GM19463 (cell line): Measurements from ENCODE around the gene MAP2K1.
"Not testable (repeated sequence)": the region's sequence is repeated elsewhere in the genome, so short reads cannot be mapped to it uniquely, and the experiment has no call there.

Source experiments
- ATAC-seq: cut with Tn5 transposase; IDR thresholded peaks from one replicate; pipeline ENCODE4 v1.9.1; 2021; ENCODE audit warnings: mild to moderate bottlenecking, moderate library complexity; ENCODE audit not compliant: unreplicated experiment

The MAP2K1 gene

DNA sequence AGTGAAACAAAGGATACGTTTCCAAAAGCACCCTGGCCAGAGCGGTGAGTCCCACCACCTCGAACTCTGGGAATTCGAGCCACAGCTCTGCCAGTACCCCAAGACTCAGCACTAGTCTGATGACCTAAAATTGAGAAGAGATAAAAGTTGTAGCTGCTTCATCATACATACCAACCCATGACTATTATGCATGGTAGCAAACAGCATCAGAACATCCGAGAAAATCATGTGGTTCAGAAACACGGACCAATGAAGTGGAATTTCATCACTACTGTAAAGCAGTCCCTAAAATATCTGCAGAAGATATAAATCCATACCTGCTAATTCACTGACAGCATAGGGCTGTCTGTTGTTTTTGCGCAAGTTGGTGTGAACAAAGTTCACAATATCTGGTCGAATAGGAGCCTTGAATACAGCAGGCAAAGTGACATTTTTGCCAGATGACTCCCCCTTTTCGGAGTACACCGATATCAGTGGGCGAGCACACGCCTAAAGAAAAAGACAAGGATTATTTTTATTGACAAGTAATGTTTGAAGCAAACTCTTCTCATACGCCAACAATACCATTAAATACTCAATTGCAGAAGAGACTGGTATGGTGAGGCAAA is 116.4 kb downstream of the MAP2K1 start:
- not testable (repeated sequence) for ATAC-seq

DNA sequence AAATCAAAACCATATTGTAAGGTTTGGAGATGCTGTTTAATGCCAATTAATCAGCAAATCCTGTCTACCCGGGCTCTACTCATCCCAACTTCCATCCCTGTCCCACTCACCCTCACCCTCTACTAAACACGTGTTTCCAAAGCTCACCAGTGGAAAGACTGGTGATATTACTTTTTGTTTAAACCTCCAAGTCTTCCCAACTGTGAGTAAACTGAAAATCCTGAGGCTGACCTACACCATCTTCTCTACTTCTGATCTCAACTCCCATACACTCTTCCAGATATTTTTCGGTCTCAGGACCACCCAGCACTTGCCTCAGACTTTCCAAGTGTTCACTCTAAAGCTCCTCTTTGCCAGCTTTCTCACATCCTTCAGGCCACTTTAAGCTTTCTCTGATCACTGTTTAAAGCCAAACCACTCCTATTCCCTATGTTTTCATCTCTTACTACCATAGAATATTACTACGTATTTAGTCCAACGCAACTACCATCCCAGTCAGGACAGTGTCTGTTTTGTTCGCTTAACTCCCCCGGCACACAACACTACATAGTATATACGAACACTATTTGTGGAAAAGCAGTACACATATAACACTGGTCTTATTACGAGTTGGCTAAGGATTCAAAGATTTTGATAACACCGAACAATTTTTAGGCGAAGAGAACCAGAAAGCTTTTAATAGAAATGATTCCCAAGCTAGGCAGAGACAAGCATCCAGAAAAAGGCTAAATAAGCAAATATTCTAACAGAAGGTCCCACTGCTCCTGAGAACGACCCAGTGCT is 117.3 kb downstream of the MAP2K1 start:
- ATAC-seq, result no peak

DNA sequence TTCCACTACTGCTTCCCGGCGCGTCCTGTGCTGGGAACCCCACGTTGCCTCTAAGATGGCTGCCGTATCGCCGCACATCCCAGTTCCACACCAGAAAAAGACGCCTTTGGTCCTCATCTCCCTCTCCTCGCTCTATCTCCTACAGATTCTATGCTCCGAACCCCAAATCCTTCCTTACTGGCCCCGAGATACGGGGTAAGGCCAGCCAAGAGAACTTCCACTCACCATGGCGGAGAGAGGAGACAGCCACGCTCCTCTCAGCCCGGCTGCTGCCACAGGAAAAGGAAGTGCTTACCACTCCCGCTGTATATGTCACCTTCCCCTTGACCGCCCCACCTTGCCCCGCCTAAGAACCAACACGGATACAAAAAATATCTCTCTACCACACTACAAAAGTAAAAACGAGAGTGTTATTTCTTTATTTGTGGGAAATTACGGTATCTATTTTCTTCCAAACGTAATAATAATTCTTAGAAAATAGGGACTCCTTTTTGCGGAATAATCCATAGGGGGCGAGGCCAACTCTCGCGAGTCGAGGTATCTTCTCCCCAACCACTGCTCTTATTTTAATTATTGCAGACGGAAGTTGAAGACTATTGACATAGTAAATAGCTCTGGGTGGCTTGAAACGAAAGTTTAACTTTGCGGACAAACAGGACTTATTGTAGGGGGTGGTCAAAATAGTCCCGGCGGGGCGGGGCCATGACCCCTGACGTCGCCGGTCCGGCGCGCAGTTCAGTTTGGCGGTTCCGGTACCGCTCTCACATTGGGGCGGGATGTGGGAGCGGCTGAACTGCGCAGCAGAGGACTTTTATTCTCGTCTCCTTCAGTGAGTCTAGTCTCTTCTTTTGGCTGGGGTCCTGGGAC is 118.1 kb downstream of the MAP2K1 start, which contains the start of the genes RPL4 and ZWILCH:
TSS of gene RPL4 (minus strand) at position 293 of the 867 bp plus-strand sequence. CDS start at position 228, 65 bp downstream.
TSS of gene ZWILCH (plus strand) at position 764 of the 867 bp plus-strand sequence. CDS start at position 777, 13 bp downstream.
- peak; percentile 69 for ATAC-seq

DNA sequence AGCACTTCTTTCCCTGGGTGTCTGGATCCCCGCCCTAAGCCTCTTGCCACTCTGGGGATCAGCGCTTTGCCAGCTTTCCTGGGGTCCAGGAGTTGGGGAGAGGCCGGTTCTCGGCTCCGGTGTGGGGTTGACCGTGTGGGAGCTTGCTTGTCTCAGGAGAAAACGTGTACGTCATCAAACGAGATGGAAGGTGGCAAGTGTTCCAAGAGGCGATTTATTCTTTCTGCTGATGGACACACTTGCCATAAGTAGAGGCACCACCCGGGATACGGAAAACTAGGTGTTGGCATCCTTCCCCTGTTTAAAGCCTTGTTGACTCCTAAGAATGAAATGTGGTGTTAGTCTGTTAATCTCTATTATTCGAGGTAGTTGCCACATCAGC is 118.7 kb downstream of the MAP2K1 start:
- ATAC-seq, result peak; percentile 16

DNA sequence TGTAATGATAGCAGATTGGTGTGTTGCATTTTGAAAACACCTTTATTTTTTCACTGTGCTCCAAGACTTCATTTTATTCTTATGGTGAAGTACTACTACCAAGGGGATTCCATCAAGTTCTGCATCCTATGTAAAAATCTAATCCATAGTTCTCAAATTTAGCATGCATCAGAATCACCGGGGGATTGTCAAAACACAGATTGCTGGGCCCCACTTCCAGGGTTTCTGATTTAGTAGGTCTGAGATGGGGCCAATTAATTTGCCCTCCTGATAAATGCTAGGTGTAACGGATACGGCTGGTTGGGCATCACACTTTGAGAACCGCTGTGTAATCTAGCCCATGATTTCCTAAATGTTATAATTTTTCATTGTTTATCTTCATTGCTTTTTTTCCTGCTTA is 119.1 kb downstream of the MAP2K1 start:
- ATAC-seq, result no peak

DNA sequence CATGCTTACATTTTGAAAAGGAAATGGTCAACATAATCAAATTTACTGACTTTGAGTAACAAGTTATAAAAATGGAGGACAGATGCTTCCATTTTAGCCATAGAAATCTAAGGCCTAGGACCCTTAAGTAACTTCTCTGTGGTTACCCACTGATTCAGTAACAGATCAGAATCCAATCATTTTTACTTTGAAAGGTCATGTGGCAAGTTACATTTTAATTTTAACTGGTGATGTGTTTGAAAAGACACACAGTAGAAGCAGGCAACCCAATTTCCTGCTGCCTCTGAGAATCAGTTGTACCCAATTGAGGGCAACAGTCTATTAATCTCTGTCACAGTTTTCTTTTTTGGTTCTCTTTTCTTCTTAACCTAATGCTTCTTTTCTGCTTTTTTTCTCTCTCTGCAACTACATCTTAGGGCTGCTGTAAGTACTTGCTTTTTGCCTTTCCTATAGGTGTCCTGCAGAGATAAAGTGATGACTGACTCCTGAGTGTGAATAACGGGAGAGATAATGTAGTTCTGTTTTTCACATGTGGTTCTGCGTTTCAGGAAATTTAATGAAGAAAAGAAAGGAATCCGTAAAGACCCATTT is 121.7 kb downstream of the MAP2K1 start:
- no peak for ATAC-seq

DNA sequence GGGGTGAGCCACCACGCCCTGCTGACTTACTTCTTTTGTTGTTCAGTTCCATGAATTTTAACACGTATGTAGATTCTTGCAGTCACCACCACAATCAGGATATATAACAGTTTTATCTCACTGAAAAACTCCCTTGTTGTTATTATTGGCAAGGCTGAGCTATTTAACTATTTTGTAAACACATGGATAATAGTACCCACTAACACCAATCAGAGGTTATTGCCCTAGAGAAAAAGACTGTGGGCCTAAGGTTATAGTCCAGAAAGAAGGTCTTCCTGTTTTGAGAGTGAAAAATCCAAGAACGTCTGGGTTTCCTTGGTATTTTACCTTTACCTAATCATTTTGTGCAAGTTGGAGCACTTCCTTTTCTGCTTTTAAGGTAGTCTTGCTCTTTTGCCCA is 127.9 kb downstream of the MAP2K1 start:
- ATAC-seq, result no peak

DNA sequence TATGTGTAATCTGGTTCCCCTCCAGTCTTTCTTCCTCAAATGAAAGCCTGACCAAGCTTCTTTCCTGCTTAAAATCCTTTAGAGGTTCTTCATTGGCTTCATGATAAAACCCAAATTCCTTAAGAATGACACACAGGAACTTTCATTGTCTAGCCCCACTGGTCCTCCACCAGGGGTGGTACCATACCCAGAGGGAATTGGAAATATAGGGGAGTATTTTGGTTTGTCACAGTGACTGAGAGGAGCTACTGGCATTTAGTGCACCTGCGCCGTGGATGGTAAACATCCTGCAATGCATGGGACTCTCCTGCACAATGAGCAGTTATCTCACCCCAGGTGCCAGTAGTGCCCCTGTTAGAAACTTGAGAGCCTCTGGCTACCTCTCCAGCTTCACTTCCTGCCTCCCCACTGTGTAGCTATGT is 129.2 kb downstream of the MAP2K1 start:
- no peak for ATAC-seq

DNA sequence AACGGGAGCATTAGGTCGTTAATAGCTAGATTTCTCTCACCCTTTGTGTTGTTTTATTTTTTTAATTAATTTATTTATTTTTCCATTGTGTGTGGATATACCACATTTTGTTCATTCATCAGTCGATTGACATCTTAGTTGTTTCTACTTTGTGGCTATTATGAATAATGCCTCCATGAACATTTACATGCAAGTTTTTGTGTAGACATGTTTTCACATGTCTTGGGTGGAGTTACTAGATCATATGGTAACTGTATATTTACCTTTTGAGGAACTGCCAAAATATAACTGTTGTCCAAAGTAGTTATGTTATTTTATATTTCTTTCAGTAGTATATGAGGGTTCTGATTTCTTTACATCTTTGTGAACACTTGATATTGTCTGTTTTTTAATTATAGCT is 137.2 kb downstream of the MAP2K1 start:
- ATAC-seq, result no peak

DNA sequence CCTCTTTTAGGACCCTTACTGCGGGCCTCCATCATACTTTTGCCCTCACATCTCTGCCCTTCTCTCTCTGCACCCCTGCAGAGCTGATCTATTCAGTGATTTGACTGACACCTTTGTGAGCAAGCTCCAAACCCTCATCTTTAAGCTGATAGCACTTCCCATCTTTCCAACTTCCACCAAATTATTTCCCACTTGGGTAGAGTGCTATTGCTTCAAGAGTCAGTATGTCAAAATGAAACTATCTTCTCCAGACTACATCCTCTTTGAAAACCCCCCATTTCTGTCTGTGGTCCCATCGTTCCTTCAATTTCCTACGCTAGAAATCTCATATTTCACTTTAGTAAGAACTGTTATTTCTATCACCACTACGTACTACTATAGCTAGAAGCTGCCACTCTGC is 138.1 kb downstream of the MAP2K1 start:
- ATAC-seq, result no peak

DNA sequence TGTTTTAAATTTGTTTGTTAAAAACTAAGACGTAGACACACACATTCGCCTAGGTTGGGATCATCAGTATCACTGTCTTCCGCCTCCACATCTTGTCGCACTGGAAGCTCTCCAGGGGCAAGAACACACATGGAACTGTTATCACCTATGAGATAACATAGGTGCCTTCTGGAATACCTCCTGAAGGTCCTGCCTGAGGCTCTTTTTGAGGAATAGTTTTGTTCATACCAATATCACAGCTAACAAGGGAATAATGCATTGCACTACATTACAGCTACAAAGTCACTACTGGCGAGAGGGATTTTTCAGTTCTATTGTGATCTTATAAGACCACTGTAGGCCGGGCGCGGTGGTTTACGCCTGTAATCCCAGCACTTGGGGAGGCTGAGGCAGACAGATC is 148.3 kb downstream of the MAP2K1 start:
- ATAC-seq, result no peak
